H9 (cell line): ENCODE data around the gene TPGS2. TPM values are rescaled to one million over a fixed set of nuclear protein-coding genes. Genes with fewer than 3 reads are reported as not detected.

Source experiments
- DNase-seq: peaks from one replicate; pipeline ENCODE4 v3.0.0-alpha.2; 2017
- H2AFZ ChIP-seq: one replicate; pipeline ENCODE4 v1.6.1; 2013; ENCODE audit warnings: mild to moderate bottlenecking, low read length, control low read depth, moderate library complexity
- H2AK5ac ChIP-seq: 2 replicates; pipeline ENCODE4 v1.6.1; 2013; ENCODE audit warnings: low read length, control low read depth, mixed read lengths; ENCODE audit not compliant: insufficient read length
- H2BK120ac ChIP-seq: one replicate; pipeline ENCODE4 v1.6.1; 2013; ENCODE audit warnings: low read depth, mild to moderate bottlenecking, low read length, control low read depth, inconsistent platforms; ENCODE audit not compliant: poor library complexity, severe bottlenecking
- H2BK12ac ChIP-seq: 2 replicates; pipeline ENCODE4 v1.6.1; 2013; ENCODE audit warnings: low read length, control low read depth, mixed read lengths, low read depth; ENCODE audit not compliant: insufficient read length
- H2BK15ac ChIP-seq: 2 replicates; pipeline ENCODE4 v1.6.1; 2013; ENCODE audit warnings: low read depth, low read length, control low read depth
- H2BK20ac ChIP-seq: one replicate; pipeline ENCODE4 v1.6.1; 2013; ENCODE audit warnings: low read depth, mild to moderate bottlenecking, low read length, control low read depth, inconsistent platforms; ENCODE audit not compliant: poor library complexity, severe bottlenecking
- H2BK5ac ChIP-seq: 2 replicates; pipeline ENCODE4 v1.6.1; 2013; ENCODE audit warnings: low read length, control low read depth, mixed read lengths; ENCODE audit not compliant: insufficient read length
- H3K14ac ChIP-seq: 2 replicates; pipeline ENCODE4 v1.6.1; 2013; ENCODE audit warnings: low read length, control low read depth; ENCODE audit not compliant: insufficient read depth
- H3K18ac ChIP-seq: 2 replicates; pipeline ENCODE4 v1.6.1; 2013; ENCODE audit warnings: low read depth, mild to moderate bottlenecking, mixed read lengths, low read length, control low read depth; ENCODE audit not compliant: insufficient read length
- H3K23ac ChIP-seq: 2 replicates; pipeline ENCODE4 v1.6.1; 2013; ENCODE audit warnings: low read length, control low read depth, mixed read lengths, low read depth; ENCODE audit not compliant: insufficient read length
- H3K23me2 ChIP-seq: 2 replicates; pipeline ENCODE4 v1.6.1; 2013; ENCODE audit warnings: low read depth, mild to moderate bottlenecking, mixed read lengths, low read length, control low read depth; ENCODE audit not compliant: insufficient read length, poor library complexity, severe bottlenecking
- H3K27ac ChIP-seq: 2 replicates; pipeline ENCODE4 v1.5.1; 2013; ENCODE audit warnings: low read length, control low read depth, mixed read lengths, low read depth; ENCODE audit not compliant: insufficient read length
- H3K27me3 ChIP-seq: 2 replicates; pipeline ENCODE4 v1.6.1; 2013; ENCODE audit warnings: low read length, control low read depth, inconsistent platforms; ENCODE audit not compliant: insufficient read depth
- H3K4ac ChIP-seq: 2 replicates; pipeline ENCODE4 v1.6.1; 2013; ENCODE audit warnings: low read depth, mild to moderate bottlenecking, control low read depth, inconsistent platforms, low read length, moderate library complexity
- H3K4me1 ChIP-seq: 2 replicates; pipeline ENCODE4 v1.6.1; 2013; ENCODE audit warnings: low read length, control low read depth, inconsistent platforms; ENCODE audit not compliant: insufficient read depth
- H3K4me2 ChIP-seq: 2 replicates; pipeline ENCODE4 v1.6.1; 2013; ENCODE audit warnings: low read length, control low read depth, mixed read lengths; ENCODE audit not compliant: insufficient read length, insufficient read depth
- H3K56ac ChIP-seq: 2 replicates; pipeline ENCODE4 v1.6.1; 2013; ENCODE audit warnings: low read depth, mild to moderate bottlenecking, mixed read lengths, low read length, control low read depth; ENCODE audit not compliant: insufficient read length
- H3K79me1 ChIP-seq: 2 replicates; pipeline ENCODE4 v1.6.1; 2013; ENCODE audit warnings: low read depth, mild to moderate bottlenecking, moderate library complexity, low read length, control low read depth, inconsistent platforms; ENCODE audit not compliant: insufficient read depth, poor library complexity, severe bottlenecking
- H3K79me2 ChIP-seq: 2 replicates; pipeline ENCODE4 v1.6.1; 2013; ENCODE audit warnings: low read length, control low read depth, inconsistent platforms; ENCODE audit not compliant: insufficient read depth
- H3K9ac ChIP-seq: 2 replicates; pipeline ENCODE4 v1.6.1; 2013; ENCODE audit warnings: low read length, control low read depth, mixed read lengths; ENCODE audit not compliant: insufficient read length; ENCODE audit errors: extremely low read depth
- H3K9me3 ChIP-seq: one replicate; pipeline ENCODE4 v1.6.1; 2013; ENCODE audit warnings: low read depth, low read length, inconsistent platforms; ENCODE audit not compliant: control insufficient read depth
- H3T11ph ChIP-seq: one replicate; pipeline ENCODE4 v1.6.1; 2013; ENCODE audit warnings: mild to moderate bottlenecking, low read length, control low read depth, inconsistent platforms
- H4K20me1 ChIP-seq: one replicate; pipeline ENCODE4 v1.6.1; 2013; ENCODE audit not compliant: control insufficient read depth, insufficient read length, insufficient read depth
- H4K5ac ChIP-seq: 2 replicates; pipeline ENCODE4 v1.6.1; 2013; ENCODE audit warnings: low read depth, mild to moderate bottlenecking, mixed read lengths, low read length, control low read depth; ENCODE audit not compliant: insufficient read length
- H4K8ac ChIP-seq: replicated peaks from 2 replicates; pipeline ENCODE4 v1.6.1; 2013; ENCODE audit warnings: low read length, control low read depth, mixed read lengths, low read depth; ENCODE audit not compliant: insufficient read length
- H4K91ac ChIP-seq: 2 replicates; pipeline ENCODE4 v1.6.1; 2013; ENCODE audit warnings: low read depth, mild to moderate bottlenecking, moderate library complexity, mixed read lengths, low read length, control low read depth; ENCODE audit not compliant: insufficient read length
- H3K27ac Mint-ChIP-seq, 3 experiments: 2 replicates in 2 of 3; 3 replicates in 1 of 3; pipeline ENCODE4 v1.8.0; 2020 to 2021; ENCODE audit warnings: mixed read lengths in 3 of 3, mild to moderate bottlenecking in 1 of 3, moderate library complexity in 1 of 3
- H3K27me3 Mint-ChIP-seq: 2 replicates; pipeline ENCODE4 v1.8.0; 2021; ENCODE audit warnings: low read depth, mild to moderate bottlenecking, moderate library complexity, mixed read lengths
- H3K36me3 Mint-ChIP-seq, 3 experiments: 2 replicates in 2 of 3; 3 replicates in 1 of 3; pipeline ENCODE4 v1.8.0; 2020 to 2021; ENCODE audit warnings: low read depth in 3 of 3, mixed read lengths in 3 of 3; ENCODE audit not compliant: insufficient read depth in 1 of 3
- H3K4me1 Mint-ChIP-seq, 2 experiments: 2 replicates each; pipeline ENCODE4 v1.8.0; 2020; ENCODE audit warnings: mixed read lengths in 2 of 2
- H3K4me3 Mint-ChIP-seq, 2 experiments: 2 replicates in 1 of 2; 3 replicates in 1 of 2; pipeline ENCODE4 v1.8.0; 2020 to 2021; ENCODE audit warnings: mild to moderate bottlenecking in 2 of 2, mixed read lengths in 2 of 2, moderate library complexity in 1 of 2
- H3K9me3 Mint-ChIP-seq, 2 experiments: 2 replicates in 1 of 2; 3 replicates in 1 of 2; pipeline ENCODE4 v1.8.0; 2020; ENCODE audit warnings: mild to moderate bottlenecking in 2 of 2, mixed read lengths in 2 of 2, moderate library complexity in 1 of 2
- whole genome bisulfite sequencing: extraction: QIAGEN DNeasy Blood & Tissue Kit; methylation state at CpG from one replicate; pipeline ENCODE4 v1.1.7; 2013; ENCODE audit warnings: missing lambda C conversion rate, low lambda C conversion rate, mixed read lengths; ENCODE audit not compliant: insufficient read length; ENCODE audit errors: extremely low coverage; 5-methylcytosine and 5-hydroxymethylcytosine counted together
- total RNA-seq: library from RNA; stranded (reverse); gene quantifications from 2 replicates; pipeline ENCODE4 v1.2.1, GENCODE V29; 2021
- TF ChIP-seq, protein P1 (sequence below): fragments of 200-600 bp; sonication (generic); conservative IDR thresholded peaks from 3 replicates; pipeline ENCODE4 v1.8.0; 2021; ENCODE audit warnings: antibody characterized with exemption, mild to moderate bottlenecking

Gene TPGS2
- total RNA-seq, 1 experiment from 2014 or later: 147 TPM

DNA sequence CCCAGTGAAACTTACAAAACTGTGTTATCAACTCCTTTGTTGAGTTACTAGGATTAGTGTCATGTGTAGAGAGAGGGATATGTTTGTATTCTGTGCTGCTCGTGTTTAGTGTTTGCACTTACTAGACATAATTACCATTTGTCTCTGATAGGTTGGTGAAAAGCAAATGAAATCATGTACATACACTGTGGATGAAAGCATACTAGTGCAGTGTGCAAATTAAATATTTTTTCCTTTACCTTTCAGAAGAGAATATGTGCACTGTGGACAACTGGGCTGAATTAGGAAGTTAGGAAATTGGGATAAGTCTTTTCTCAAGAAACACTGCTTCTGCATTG is 1.3 kb upstream of the TPGS2 start:
- H3K4me1 ChIP-seq: no peaks in the 10 kb centered on the region
- H3K4me1 Mint-ChIP-seq: peaks cover 18 to 20% of the 10 kb centered on the region in 2 experiments
- no peak overlapping the region for H2AK5ac ChIP-seq
- H2BK20ac ChIP-seq: no peak overlapping the region
- DNase-seq: no peak
- peaks cover 3 to 21% (median 6%) of the 10 kb centered on the region in 3 experiments for H3K36me3 Mint-ChIP-seq
- no peak overlapping the region for H2BK5ac ChIP-seq
- H2AFZ ChIP-seq: no peak overlapping the region
- H2BK120ac ChIP-seq: no peak overlapping the region
- H3K4me3 Mint-ChIP-seq: peak overlapping the region; percentile 98 to 99
- peak overlapping the region; percentile 68 for H3K4me2 ChIP-seq
- peaks cover 3% of the 10 kb centered on the region for H3K79me1 ChIP-seq
- H3K18ac ChIP-seq: no peak overlapping the region
- no peaks in the 10 kb centered on the region for H3K27me3 Mint-ChIP-seq
- no peak overlapping the region for H3K23ac ChIP-seq
- no CpG with 5 or more reads among the region's 1 CpG for WGBS
- no peaks in the 10 kb centered on the region for H3K9me3 ChIP-seq
- no peak overlapping the region for H3K27ac ChIP-seq
- H4K20me1 ChIP-seq: no peaks in the 10 kb centered on the region
- no peak overlapping the region for H4K8ac ChIP-seq
- H3T11ph ChIP-seq: no peak overlapping the region
- H3K4ac ChIP-seq: no peak overlapping the region
- no peak overlapping the region for H2BK15ac ChIP-seq
- no peak overlapping the region for H2BK12ac ChIP-seq
- H3K23me2 ChIP-seq: no peaks in the 10 kb centered on the region
- H3K27ac Mint-ChIP-seq: no peak overlapping the region
- no peak overlapping the region for H4K5ac ChIP-seq
- H3K14ac ChIP-seq: no peak overlapping the region
- H3K27me3 ChIP-seq: no peaks in the 10 kb centered on the region
- TF ChIP-seq, protein P1, sequence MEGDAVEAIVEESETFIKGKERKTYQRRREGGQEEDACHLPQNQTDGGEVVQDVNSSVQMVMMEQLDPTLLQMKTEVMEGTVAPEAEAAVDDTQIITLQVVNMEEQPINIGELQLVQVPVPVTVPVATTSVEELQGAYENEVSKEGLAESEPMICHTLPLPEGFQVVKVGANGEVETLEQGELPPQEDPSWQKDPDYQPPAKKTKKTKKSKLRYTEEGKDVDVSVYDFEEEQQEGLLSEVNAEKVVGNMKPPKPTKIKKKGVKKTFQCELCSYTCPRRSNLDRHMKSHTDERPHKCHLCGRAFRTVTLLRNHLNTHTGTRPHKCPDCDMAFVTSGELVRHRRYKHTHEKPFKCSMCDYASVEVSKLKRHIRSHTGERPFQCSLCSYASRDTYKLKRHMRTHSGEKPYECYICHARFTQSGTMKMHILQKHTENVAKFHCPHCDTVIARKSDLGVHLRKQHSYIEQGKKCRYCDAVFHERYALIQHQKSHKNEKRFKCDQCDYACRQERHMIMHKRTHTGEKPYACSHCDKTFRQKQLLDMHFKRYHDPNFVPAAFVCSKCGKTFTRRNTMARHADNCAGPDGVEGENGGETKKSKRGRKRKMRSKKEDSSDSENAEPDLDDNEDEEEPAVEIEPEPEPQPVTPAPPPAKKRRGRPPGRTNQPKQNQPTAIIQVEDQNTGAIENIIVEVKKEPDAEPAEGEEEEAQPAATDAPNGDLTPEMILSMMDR: no peak
- no peak overlapping the region for H3K9ac ChIP-seq
- H4K91ac ChIP-seq: no peak overlapping the region
- no peaks in the 10 kb centered on the region for H3K9me3 Mint-ChIP-seq
- H3K79me2 ChIP-seq: no peaks in the 10 kb centered on the region
- H3K56ac ChIP-seq: no peak overlapping the region
